NCI-H748 (cell line): Measurements from ENCODE around the gene RNASEH2A.

Experiments
- DNase-seq: peaks from one replicate; lab custom pipeline; 2025; ENCODE audit not compliant: unreplicated experiment; lab: John Stamatoyannopoulos, UW

The RNASEH2A gene

GRCh38 chr19:12782424-12783290, 23.7 kb upstream of the RNASEH2A start:
- peak; percentile 78 for DNase-seq

- DNase-seq = no peak
These were observed 23.0 kb upstream of the RNASEH2A start for GRCh38 chr19:12783291-12783848.

GRCh38 chr19:12783849-12784393, 22.5 kb upstream of the RNASEH2A start:
- DNase-seq = no peak

GRCh38 chr19:12784394-12784870, 22.0 kb upstream of the RNASEH2A start:
- DNase-seq = peak; percentile 3

GRCh38 chr19:12784871-12785430, 21.4 kb upstream of the RNASEH2A start:
- no peak for DNase-seq

GRCh38 chr19:12785431-12786031, 20.9 kb upstream of the RNASEH2A start:
- no peak for DNase-seq

- no peak for DNase-seq
These were observed 20.1 kb upstream of the RNASEH2A start for GRCh38 chr19:12786141-12786870.

GRCh38 chr19:12786952-12787351, 19.4 kb upstream of the RNASEH2A start:
- DNase-seq = no peak

GRCh38 chr19:12787458-12787857, 18.9 kb upstream of the RNASEH2A start:
- DNase-seq = no peak

- no peak for DNase-seq
These were observed 18.2 kb upstream of the RNASEH2A start for GRCh38 chr19:12788042-12788681.

- peak; percentile 8 for DNase-seq
These were observed 17.7 kb upstream of the RNASEH2A start for GRCh38 chr19:12788682-12789097.

GRCh38 chr19:12789098-12789903, 17.1 kb upstream of the RNASEH2A start:
- DNase-seq = peak; percentile 42

GRCh38 chr19:12789904-12790619, 16.3 kb upstream of the RNASEH2A start:
- peak; percentile 95 for DNase-seq

GRCh38 chr19:12790628-12791344, 15.6 kb upstream of the RNASEH2A start:
- no peak for DNase-seq

- peak; percentile 92 for DNase-seq
These were observed 14.9 kb upstream of the RNASEH2A start, which contains the start of gene JUNB for GRCh38 chr19:12791345-12792050. JUNB (plus strand) TSS chr19:12791486; CDS start chr19:12791772, 286 bp downstream.

- DNase-seq = peak; percentile 84
These were observed 14.1 kb upstream of the RNASEH2A start for GRCh38 chr19:12792051-12792852.
